ENCODE results near the gene BET1L.

The BET1L gene

GRCh38 chr11:211295-211694, 4.1 kb upstream of the BET1L start:
- Histone ChIP-seq H3K36me3 (ENCODE audit: control insufficient read depth in 1 of 2, insufficient read depth in 2 of 2, low read length in 2 of 2) (peaks cover 63 to 65% of the 10 kb centered on the region in 2 experiments), H3K27ac (ENCODE audit: low read depth, low read length) (no peak overlapping the region), H4K8ac (ENCODE audit: low read depth, low read length) (no peak overlapping the region), H2BK120ac (ENCODE audit: insufficient read depth, low read length, poor library complexity) (no peak overlapping the region), H3K79me1 (ENCODE audit: low read length) (peaks cover 24% of the 10 kb centered on the region), H3K9me3 (ENCODE audit: insufficient read depth, low read depth, low read length) (no peaks in the 10 kb centered on the region), H4K12ac (ENCODE audit: low read depth, low read length) (no peak overlapping the region), H2BK12ac (ENCODE audit: low read length) (no peak overlapping the region), H4K91ac (ENCODE audit: low read depth, low read length) (no peak overlapping the region), H3K23ac (ENCODE audit: low read length) (no peak overlapping the region), H3K4me1 (ENCODE audit: control insufficient read depth in 1 of 2, insufficient read depth in 2 of 2, low read length in 2 of 2) (peaks cover 16 to 26% of the 10 kb centered on the region in 2 experiments), H3K14ac (ENCODE audit: low read length) (no peak overlapping the region), H2AK5ac (ENCODE audit: low read length) (no peak overlapping the region), H3K18ac (ENCODE audit: low read length) (no peak overlapping the region), H3K4ac (ENCODE audit: low read depth, low read length) (no peak overlapping the region), H2BK5ac (ENCODE audit: low read depth, low read length, poor library complexity) (no peak overlapping the region), H3K9ac (ENCODE audit: low read length) (no peak overlapping the region), H3K79me2 (ENCODE audit: control insufficient read depth, insufficient read depth, low read length, poor library complexity) (peaks cover 34% of the 10 kb centered on the region), H3K4me2 (ENCODE audit: low read length) (no peak overlapping the region), H3K4me3 (ENCODE audit: low read depth, low read length) (no peak overlapping the region), H3K27me3 (ENCODE audit: insufficient read depth, low read length) (no peaks in the 10 kb centered on the region), H2AFZ (ENCODE audit: insufficient read depth, low read length, poor library complexity) (no peak overlapping the region)
- DNase-seq: no peak
- no CpG with 5 or more reads among the region's 5 CpGs for WGBS (ENCODE audit: extremely low coverage, insufficient coverage, insufficient read length)

DNA sequence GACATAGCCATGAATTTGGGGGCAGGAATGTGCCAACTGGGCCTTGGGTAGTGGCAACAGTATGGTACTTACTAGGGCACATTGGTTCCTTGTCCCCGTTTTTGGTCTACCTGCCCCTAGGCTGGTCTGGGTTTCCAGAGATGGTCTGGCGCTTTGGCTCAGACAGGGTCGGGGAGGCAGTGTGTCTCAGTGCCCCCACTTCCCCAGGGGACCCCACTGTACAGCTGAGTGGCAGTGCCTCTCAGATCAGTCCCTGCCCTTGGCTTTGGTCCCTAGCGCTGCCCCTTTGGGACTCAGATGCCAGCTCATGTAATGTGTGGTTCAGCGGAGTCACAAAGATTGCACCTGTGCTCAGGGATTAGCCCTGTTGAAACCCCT, 3.6 kb upstream of the BET1L start:
- no peak overlapping the region for H3K9ac ChIP-seq (ENCODE audit: low read length)
- H3K36me3 ChIP-seq (ENCODE audit: control insufficient read depth in 1 of 2, insufficient read depth in 2 of 2, low read length in 2 of 2): peaks cover 62 to 64% of the 10 kb centered on the region in 2 experiments
- H3K14ac ChIP-seq (ENCODE audit: low read length): no peak overlapping the region
- no peak overlapping the region for H3K23ac ChIP-seq (ENCODE audit: low read length)
- H4K8ac ChIP-seq (ENCODE audit: low read depth, low read length): no peak overlapping the region
- no peaks in the 10 kb centered on the region for H3K27me3 ChIP-seq (ENCODE audit: insufficient read depth, low read length)
- H4K12ac ChIP-seq (ENCODE audit: low read depth, low read length): no peak overlapping the region
- H3K4me1 ChIP-seq (ENCODE audit: control insufficient read depth in 1 of 2, insufficient read depth in 2 of 2, low read length in 2 of 2): peaks cover 19 to 31% of the 10 kb centered on the region in 2 experiments
- peak overlapping the region; percentile 92 for H3K4me2 ChIP-seq (ENCODE audit: low read length)
- peak overlapping the region; percentile 21 for H3K18ac ChIP-seq (ENCODE audit: low read length)
- whole genome bisulfite sequencing (ENCODE audit: extremely low coverage, insufficient coverage, insufficient read length): no CpG with 5 or more reads among the region's 5 CpGs
- H2BK5ac ChIP-seq (ENCODE audit: low read depth, low read length, poor library complexity): peak overlapping the region; percentile 3
- H2AK5ac ChIP-seq (ENCODE audit: low read length): no peak overlapping the region
- H3K79me1 ChIP-seq (ENCODE audit: low read length): peaks cover 24% of the 10 kb centered on the region
- H2AFZ ChIP-seq (ENCODE audit: insufficient read depth, low read length, poor library complexity): no peak overlapping the region
- H2BK12ac ChIP-seq (ENCODE audit: low read length): no peak overlapping the region
- no peak overlapping the region for H2BK120ac ChIP-seq (ENCODE audit: insufficient read depth, low read length, poor library complexity)
- DNase-seq: no peak
- no peak overlapping the region for H3K4me3 ChIP-seq (ENCODE audit: low read depth, low read length)
- no peaks in the 10 kb centered on the region for H3K9me3 ChIP-seq (ENCODE audit: insufficient read depth, low read depth, low read length)
- peak overlapping the region; percentile 12 for H3K4ac ChIP-seq (ENCODE audit: low read depth, low read length)
- peak overlapping the region; percentile 24 for H3K27ac ChIP-seq (ENCODE audit: low read depth, low read length)
- no peak overlapping the region for H4K91ac ChIP-seq (ENCODE audit: low read depth, low read length)
- H3K79me2 ChIP-seq (ENCODE audit: control insufficient read depth, insufficient read depth, low read length, poor library complexity): peaks cover 37% of the 10 kb centered on the region

DNA sequence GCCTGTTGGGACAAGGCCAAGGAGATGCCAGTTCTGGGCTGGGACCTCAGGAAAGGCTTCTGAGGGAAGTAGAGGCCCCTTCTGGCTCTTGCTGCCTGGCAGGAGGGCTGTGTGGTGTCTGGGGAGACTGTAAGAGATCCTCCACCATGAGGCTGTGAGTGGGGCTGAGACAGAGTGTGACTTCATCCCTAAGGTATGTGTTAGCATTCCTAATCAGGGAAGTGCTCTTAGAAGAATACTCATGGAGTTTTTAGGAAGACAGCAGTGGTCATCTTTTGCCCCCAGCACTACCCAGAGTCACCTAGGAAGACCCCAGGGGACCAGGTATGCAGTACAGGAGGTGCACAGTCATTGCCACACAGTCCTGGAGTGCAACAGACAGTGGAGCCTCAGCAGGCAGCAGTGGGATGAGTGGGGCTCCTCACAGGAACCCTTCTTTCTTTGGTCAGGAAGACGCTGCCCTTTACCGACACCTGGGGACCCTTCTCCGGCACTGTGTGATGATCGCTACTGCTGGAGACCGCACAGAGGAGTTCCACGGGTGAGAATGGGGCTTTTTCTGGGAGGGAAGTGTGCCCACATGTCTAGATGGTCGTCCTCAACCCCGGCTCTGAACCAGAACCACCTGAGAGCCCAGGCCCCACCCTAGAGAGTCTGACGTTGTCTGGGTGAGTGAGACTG, 3.1 kb upstream of the BET1L start:
- no CpG with 5 or more reads among the region's 9 CpGs for WGBS (ENCODE audit: extremely low coverage, insufficient coverage, insufficient read length)

DNA sequence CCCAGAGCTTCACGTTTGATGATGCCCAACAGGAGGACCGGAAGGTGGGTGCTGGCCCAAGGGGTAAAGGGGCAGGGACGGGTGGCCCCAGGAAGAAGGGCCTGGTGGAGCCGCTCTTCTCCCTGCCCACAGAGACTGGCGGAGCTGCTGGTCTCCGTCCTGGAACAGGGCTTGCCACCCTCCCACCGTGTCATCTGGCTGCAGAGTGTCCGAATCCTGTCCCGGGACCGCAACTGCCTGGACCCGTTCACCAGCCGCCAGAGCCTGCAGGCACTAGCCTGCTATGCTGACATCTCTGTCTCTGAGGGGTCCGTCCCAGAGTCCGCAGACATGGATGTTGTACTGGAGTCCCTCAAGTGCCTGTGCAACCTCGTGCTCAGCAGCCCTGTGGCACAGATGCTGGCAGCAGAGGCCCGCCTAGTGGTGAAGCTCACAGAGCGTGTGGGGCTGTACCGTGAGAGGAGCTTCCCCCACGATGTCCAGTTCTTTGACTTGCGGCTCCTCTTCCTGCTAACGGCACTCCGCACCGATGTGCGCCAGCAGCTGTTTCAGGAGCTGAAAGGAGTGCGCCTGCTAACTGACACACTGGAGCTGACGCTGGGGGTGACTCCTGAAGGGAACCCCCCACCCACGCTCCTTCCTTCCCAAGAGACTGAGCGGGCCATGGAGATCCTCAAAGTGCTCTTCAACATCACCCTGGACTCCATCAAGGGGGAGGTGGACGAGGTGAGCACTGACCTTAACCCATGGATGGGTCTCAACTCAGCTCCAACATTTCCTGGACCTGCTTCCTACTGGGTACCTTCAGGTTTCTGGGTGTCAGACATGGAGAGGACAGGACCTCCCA, 2.3 kb upstream of the BET1L start:
- peak overlapping the region; percentile 83 for H3K18ac ChIP-seq (ENCODE audit: low read length)
- peak overlapping the region; percentile 92 for H3K4me2 ChIP-seq (ENCODE audit: low read length)
- peak overlapping the region; percentile 75 for H4K8ac ChIP-seq (ENCODE audit: low read depth, low read length)
- DNase-seq: no peak
- H3K9me3 ChIP-seq (ENCODE audit: insufficient read depth, low read depth, low read length): no peaks in the 10 kb centered on the region
- H3K14ac ChIP-seq (ENCODE audit: low read length): peak overlapping the region; percentile 81
- no peaks in the 10 kb centered on the region for H3K27me3 ChIP-seq (ENCODE audit: insufficient read depth, low read length)
- H4K12ac ChIP-seq (ENCODE audit: low read depth, low read length): peak overlapping the region; percentile 68
- peaks cover 24 to 38% of the 10 kb centered on the region in 2 experiments for H3K4me1 ChIP-seq (ENCODE audit: control insufficient read depth in 1 of 2, insufficient read depth in 2 of 2, low read length in 2 of 2)
- peaks cover 37% of the 10 kb centered on the region for H3K79me2 ChIP-seq (ENCODE audit: control insufficient read depth, insufficient read depth, low read length, poor library complexity)
- peak overlapping the region; percentile 94 for H3K4me3 ChIP-seq (ENCODE audit: low read depth, low read length)
- H2BK12ac ChIP-seq (ENCODE audit: low read length): peak overlapping the region; percentile 47
- H2BK5ac ChIP-seq (ENCODE audit: low read depth, low read length, poor library complexity): peak overlapping the region; percentile 60
- WGBS (ENCODE audit: extremely low coverage, insufficient coverage, insufficient read length): no CpG with 5 or more reads among the region's 29 CpGs
- H4K91ac ChIP-seq (ENCODE audit: low read depth, low read length): peak overlapping the region; percentile 74
- H3K36me3 ChIP-seq (ENCODE audit: control insufficient read depth in 1 of 2, insufficient read depth in 2 of 2, low read length in 2 of 2): peaks cover 64 to 65% of the 10 kb centered on the region in 2 experiments
- peak overlapping the region; percentile 6 for H2AFZ ChIP-seq (ENCODE audit: insufficient read depth, low read length, poor library complexity)
- H3K9ac ChIP-seq (ENCODE audit: low read length): peak overlapping the region; percentile 79
- peak overlapping the region; percentile 82 for H2AK5ac ChIP-seq (ENCODE audit: low read length)
- peak overlapping the region; percentile 93 for H3K4ac ChIP-seq (ENCODE audit: low read depth, low read length)
- H2BK120ac ChIP-seq (ENCODE audit: insufficient read depth, low read length, poor library complexity): peak overlapping the region; percentile 25
- no peak overlapping the region for H3K23ac ChIP-seq (ENCODE audit: low read length)
- H3K27ac ChIP-seq (ENCODE audit: low read depth, low read length): peak overlapping the region; percentile 75
- H3K79me1 ChIP-seq (ENCODE audit: low read length): peaks cover 24% of the 10 kb centered on the region

More for the DNA sequence above, 3.1 kb upstream of the BET1L start:
- H3K23ac ChIP-seq (ENCODE audit: low read length): no peak overlapping the region
- no peak overlapping the region for H2AFZ ChIP-seq (ENCODE audit: insufficient read depth, low read length, poor library complexity)
- H3K79me1 ChIP-seq (ENCODE audit: low read length): peaks cover 24% of the 10 kb centered on the region
- H3K18ac ChIP-seq (ENCODE audit: low read length): peak overlapping the region; percentile 63
- H3K4me1 ChIP-seq (ENCODE audit: control insufficient read depth in 1 of 2, insufficient read depth in 2 of 2, low read length in 2 of 2): peaks cover 24 to 37% of the 10 kb centered on the region in 2 experiments
- peak; percentile 40 to 60 for DNase-seq
- no peak overlapping the region for H3K4me3 ChIP-seq (ENCODE audit: low read depth, low read length)
- H3K27ac ChIP-seq (ENCODE audit: low read depth, low read length): peak overlapping the region; percentile 75
- peak overlapping the region; percentile 25 for H2BK120ac ChIP-seq (ENCODE audit: insufficient read depth, low read length, poor library complexity)
- H3K79me2 ChIP-seq (ENCODE audit: control insufficient read depth, insufficient read depth, low read length, poor library complexity): peaks cover 37% of the 10 kb centered on the region
- no peak overlapping the region for H4K12ac ChIP-seq (ENCODE audit: low read depth, low read length)
- no peaks in the 10 kb centered on the region for H3K27me3 ChIP-seq (ENCODE audit: insufficient read depth, low read length)
- H2BK5ac ChIP-seq (ENCODE audit: low read depth, low read length, poor library complexity): peak overlapping the region; percentile 60
- H3K36me3 ChIP-seq (ENCODE audit: control insufficient read depth in 1 of 2, insufficient read depth in 2 of 2, low read length in 2 of 2): peaks cover 61 to 64% of the 10 kb centered on the region in 2 experiments
- H2AK5ac ChIP-seq (ENCODE audit: low read length): peak overlapping the region; percentile 82
- peak overlapping the region; percentile 35 for H3K14ac ChIP-seq (ENCODE audit: low read length)
- peak overlapping the region; percentile 8 for H4K8ac ChIP-seq (ENCODE audit: low read depth, low read length)
- peak overlapping the region; percentile 74 for H4K91ac ChIP-seq (ENCODE audit: low read depth, low read length)
- H3K4ac ChIP-seq (ENCODE audit: low read depth, low read length): peak overlapping the region; percentile 93
- H3K4me2 ChIP-seq (ENCODE audit: low read length): peak overlapping the region; percentile 92
- no peaks in the 10 kb centered on the region for H3K9me3 ChIP-seq (ENCODE audit: insufficient read depth, low read depth, low read length)
- peak overlapping the region; percentile 23 for H3K9ac ChIP-seq (ENCODE audit: low read length)
- H2BK12ac ChIP-seq (ENCODE audit: low read length): peak overlapping the region; percentile 47
